ENCODE results near the gene SPATA6L.
A peak's percentile ranks its signal among the peaks of the same experiment; 100 is the strongest.

DNA sequence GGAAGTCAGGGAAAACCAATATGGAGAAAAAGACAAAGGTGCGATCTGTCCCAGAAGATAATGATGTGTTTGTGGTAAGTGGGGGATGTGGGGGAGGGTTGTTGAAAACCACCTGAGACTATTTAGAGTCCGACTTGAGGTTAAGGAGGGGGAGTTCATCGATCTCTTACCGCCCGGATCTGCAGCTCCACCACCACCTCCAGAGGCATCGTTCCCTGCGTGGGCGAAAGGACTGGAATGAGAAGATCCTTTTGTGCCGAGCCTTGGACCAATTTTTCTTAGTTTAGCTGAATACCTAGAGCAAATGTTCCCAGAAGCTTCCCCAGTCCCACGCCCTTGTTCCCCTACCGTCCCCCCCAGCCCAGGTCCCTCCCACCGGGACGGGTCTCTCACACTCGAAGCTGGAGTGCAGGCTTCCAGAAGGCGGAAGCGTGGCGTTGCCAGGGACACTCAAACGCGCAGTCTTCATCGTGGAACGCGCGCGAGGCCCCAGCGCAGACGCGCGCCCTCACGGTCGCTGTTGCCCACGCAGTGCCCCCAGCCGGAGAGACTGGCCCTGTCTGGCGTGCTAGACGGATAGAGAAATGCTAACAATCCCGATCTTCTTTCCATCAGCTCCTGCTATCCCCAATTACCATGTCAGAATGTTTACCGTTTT is at the start of gene SPATA6L:
- TF ChIP-seq, protein P1, sequence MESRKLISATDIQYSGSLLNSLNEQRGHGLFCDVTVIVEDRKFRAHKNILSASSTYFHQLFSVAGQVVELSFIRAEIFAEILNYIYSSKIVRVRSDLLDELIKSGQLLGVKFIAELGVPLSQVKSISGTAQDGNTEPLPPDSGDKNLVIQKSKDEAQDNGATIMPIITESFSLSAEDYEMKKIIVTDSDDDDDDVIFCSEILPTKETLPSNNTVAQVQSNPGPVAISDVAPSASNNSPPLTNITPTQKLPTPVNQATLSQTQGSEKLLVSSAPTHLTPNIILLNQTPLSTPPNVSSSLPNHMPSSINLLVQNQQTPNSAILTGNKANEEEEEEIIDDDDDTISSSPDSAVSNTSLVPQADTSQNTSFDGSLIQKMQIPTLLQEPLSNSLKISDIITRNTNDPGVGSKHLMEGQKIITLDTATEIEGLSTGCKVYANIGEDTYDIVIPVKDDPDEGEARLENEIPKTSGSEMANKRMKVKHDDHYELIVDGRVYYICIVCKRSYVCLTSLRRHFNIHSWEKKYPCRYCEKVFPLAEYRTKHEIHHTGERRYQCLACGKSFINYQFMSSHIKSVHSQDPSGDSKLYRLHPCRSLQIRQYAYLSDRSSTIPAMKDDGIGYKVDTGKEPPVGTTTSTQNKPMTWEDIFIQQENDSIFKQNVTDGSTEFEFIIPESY (IDR thresholded peaks at IDR 0.05; ENCODE audit: borderline replicate concordance, low read depth), result no peak
- TF ChIP-seq, protein P2, sequence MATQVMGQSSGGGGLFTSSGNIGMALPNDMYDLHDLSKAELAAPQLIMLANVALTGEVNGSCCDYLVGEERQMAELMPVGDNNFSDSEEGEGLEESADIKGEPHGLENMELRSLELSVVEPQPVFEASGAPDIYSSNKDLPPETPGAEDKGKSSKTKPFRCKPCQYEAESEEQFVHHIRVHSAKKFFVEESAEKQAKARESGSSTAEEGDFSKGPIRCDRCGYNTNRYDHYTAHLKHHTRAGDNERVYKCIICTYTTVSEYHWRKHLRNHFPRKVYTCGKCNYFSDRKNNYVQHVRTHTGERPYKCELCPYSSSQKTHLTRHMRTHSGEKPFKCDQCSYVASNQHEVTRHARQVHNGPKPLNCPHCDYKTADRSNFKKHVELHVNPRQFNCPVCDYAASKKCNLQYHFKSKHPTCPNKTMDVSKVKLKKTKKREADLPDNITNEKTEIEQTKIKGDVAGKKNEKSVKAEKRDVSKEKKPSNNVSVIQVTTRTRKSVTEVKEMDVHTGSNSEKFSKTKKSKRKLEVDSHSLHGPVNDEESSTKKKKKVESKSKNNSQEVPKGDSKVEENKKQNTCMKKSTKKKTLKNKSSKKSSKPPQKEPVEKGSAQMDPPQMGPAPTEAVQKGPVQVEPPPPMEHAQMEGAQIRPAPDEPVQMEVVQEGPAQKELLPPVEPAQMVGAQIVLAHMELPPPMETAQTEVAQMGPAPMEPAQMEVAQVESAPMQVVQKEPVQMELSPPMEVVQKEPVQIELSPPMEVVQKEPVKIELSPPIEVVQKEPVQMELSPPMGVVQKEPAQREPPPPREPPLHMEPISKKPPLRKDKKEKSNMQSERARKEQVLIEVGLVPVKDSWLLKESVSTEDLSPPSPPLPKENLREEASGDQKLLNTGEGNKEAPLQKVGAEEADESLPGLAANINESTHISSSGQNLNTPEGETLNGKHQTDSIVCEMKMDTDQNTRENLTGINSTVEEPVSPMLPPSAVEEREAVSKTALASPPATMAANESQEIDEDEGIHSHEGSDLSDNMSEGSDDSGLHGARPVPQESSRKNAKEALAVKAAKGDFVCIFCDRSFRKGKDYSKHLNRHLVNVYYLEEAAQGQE (IDR thresholded peaks at IDR 0.05; ENCODE audit: low read depth, low read length), result no peak
- no peak for TF ChIP-seq GABPA (IDR thresholded peaks at IDR 0.05; ENCODE audit: low read depth)
- TF ChIP-seq, protein P3, sequence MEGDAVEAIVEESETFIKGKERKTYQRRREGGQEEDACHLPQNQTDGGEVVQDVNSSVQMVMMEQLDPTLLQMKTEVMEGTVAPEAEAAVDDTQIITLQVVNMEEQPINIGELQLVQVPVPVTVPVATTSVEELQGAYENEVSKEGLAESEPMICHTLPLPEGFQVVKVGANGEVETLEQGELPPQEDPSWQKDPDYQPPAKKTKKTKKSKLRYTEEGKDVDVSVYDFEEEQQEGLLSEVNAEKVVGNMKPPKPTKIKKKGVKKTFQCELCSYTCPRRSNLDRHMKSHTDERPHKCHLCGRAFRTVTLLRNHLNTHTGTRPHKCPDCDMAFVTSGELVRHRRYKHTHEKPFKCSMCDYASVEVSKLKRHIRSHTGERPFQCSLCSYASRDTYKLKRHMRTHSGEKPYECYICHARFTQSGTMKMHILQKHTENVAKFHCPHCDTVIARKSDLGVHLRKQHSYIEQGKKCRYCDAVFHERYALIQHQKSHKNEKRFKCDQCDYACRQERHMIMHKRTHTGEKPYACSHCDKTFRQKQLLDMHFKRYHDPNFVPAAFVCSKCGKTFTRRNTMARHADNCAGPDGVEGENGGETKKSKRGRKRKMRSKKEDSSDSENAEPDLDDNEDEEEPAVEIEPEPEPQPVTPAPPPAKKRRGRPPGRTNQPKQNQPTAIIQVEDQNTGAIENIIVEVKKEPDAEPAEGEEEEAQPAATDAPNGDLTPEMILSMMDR (IDR thresholded peaks at IDR 0.05), result peak; percentile 28; the same call in 1 of the 2 replicates

Data from SK-N-SH (cell line).